Fibroblast of skin of abdomen (primary cell): Measurements from ENCODE around the gene AMN.
A peak's percentile ranks its signal among the peaks of the same experiment; 100 is the strongest.

Experiments used
- DNase-seq: peaks from one replicate; pipeline ENCODE4 v3.0.0-alpha.2; 2013

Gene AMN

DNA sequence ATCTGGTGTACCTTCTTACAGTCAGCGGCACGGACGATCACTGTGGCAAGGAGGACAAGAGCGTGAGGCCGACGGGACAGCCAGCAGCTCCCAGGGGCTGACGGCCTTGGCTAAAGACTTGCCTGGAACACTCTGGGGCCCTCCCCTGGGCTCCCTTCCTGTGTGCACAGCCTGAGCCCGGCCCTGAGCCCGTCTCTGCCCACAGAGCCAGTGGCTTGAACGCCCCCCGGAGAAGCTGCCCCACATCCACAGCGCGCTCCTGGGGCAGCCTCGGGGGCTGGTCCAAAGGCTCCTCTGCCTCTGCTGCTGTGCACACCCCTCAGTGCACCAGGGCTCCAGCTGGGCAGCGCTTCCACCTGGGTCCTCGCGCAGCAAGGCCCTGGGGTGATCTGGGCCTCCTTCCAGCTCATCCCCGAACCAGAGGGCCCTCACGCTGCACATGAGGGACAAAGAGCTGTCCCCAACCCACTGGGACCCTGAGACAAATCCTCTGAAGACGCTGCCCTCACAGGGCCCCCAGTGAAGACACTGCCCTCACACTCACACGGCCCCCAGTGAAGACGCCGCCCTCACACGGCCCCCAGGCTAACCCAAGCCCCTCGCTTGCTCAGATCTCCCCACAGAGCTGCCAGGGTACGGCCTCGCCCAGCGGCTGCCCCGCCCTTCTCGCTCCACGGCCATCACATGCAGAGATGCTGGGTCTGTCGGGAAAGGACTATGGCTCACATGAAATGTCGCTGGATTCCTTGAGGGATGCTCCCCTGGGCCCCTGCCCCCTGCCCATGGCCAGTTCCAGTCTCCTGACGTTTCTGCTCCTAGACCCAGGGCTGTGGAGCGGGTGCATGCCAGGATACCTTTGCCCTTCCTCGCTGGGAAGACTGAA is 22.2 kb downstream of the AMN start:
- DNase-seq = no peak

DNA sequence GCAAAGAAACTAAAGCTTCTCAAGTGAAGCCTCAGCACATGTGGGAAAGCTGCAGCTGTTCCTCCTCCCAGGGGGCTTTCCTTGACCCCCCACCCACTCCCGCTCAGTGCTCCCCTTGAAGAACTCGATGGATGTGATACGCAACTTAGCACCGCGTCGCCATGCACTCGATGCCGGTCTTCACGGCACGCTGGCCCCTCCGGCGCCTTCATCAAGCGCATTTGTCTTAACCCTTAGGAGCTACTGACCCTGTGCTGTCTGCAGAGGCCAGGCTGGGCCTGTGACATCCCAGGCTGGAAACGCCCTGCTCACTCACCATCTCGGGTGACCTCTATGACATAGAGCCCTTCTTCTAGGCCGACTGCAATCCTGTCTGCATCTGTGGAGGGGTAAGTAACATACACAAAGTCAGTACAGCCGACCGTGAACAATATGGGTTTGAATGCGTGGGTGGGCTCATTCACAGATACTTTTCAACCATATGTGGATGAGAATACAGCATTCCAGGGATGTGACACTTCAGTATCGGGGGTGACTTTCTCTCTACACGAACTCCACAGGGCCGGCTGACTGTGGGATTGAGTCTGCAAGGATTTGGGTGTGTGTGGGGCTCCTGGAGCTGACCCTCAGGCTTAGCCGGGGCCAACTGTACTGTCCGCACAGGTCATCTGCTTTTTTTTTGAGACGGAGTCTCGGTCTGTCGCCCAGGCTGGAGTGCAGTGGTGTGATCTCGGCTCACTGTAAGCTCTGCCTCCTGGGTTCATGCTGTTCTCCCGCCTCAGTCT is 23.1 kb downstream of the AMN start:
- DNase-seq = peak; percentile 82

DNA sequence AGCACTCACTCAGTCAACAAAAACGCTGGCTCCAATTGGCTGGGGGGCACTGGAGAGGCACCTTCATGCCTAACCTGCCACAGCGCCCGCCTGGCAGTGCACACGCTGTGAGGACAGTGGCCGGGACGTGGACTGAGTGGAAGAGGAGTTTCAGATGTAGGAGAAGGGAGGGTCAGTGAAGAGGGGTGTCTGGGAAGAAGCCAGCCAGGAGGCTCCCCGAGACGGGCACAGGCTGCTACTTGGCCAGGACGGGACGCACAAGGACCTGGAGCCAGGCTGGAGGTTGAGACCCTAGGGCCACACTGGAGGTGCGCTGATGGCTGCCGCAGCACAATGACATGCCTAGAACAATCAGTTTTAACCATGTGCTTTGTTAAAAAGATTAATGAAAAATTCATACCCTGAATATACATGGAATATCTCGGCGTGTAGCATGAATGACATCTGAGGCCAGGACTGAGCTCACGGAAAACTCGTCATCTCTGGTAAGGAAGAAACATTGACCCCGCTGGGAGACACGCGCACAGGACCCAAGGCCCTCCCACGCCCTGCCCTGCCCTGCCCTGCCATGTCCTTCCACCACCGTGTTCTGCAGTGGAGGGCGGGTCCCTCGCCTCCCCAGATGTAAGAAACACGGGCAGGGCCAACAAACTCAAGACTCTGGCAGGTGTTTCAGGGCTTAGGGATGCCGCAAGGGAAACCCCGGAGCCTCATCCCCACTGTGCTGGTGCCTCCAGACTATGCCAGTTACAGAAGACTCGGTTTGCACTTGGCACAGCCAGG is 25.0 kb downstream of the AMN start:
- no peak for DNase-seq

DNA sequence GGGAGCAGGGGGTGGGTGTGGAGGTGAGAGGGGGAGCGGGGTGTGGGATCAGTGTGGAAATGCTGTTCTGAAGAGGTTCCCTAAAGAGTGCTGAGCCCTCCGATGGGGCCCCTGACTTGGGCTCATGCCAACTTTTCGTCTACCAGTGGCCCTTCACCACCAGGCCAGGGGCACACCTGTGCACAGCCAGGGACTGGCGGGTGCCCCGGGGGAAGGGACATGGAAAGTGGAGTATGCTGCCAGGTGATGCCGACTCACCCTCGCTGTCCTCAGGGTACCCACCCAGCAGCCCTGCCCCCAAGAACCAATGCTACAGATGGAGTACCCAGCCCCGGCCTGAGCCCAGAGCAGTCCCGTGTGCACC is 26.2 kb downstream of the AMN start:
- DNase-seq = no peak

DNA sequence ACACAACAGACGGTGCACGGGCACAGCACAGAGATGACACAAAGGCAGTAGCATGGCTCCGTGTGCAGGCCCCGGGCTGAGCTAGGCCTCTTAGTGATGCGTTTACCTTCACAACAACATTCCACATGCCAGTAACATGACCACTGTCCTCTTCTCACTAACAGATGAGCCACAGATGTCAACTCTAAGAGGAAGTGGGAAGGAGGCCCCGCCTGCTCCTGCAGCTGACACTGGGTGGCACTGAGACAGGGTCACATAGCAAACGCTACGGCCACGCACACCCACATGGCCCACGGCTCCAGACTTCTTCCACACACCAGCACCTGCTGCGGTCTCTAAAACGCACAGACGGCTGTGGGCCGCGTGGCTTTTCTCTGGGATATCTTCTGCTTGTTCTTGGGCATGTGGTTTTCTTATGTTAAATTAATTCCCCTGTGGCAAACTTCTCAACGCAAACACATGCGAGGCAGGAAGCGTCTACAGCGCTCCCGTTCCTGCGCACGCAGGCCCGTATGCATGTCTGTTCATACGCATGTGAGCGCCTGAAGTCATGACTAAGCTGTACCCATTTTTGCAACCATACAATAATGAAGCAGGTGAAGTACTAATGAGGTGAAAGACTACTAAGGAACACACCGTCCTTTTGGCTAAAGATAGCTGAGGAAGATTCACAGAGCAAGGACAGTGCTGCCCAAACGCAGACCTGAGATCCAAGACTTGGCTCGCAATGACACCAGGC is 26.8 kb downstream of the AMN start:
- peak; percentile 61 for DNase-seq

DNA sequence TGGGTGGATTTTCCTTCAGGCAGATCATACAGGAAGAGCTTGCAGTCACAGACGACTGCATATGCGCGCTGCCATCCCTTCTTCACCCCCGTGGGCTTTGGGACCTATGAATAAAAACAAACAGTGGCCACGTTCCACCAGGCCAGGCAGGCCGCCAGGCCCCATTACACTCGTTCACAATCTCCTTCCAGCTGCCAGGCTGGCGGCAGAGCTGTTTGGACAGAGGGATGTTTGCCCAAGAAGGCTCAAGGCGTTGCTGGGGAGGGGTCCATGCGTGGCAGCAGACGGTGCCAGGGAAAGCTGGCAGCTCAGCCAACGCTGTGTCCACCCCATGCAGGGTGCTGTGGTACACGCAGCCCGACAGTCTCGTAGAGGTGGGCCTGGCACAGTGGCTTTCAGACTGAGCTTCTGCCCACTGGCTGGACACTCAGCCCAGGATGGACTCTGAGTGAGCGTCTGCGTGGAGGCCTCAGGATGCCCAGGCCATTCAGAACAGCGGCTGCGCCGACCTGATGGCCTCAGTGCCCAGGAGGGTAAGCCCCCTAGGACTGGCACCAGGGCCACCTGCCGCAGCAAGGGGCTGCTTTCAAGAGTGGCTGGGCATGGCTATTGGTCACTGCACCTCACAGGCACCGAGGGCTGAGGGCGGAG is 27.5 kb downstream of the AMN start:
- no peak for DNase-seq

DNA sequence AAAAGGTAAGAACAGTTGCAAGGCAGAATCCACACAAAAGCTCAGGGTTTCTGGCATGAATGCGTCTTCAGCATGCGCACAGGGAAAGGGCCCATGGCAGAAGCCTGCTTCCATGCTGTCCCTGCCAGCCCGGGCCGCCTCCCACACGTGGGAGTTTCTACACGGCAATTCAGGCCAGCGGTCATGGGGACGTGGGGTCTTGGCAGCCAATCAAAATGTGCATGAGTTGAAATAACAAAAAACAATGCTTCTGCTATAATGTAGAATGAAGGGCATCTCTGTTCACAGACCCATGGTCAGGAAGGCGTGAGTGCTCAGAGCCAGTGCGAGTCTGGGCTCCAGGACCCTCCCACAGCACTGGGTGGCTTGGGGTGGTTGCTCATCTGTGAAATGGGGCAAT is 28.6 kb downstream of the AMN start:
- no peak for DNase-seq

DNA sequence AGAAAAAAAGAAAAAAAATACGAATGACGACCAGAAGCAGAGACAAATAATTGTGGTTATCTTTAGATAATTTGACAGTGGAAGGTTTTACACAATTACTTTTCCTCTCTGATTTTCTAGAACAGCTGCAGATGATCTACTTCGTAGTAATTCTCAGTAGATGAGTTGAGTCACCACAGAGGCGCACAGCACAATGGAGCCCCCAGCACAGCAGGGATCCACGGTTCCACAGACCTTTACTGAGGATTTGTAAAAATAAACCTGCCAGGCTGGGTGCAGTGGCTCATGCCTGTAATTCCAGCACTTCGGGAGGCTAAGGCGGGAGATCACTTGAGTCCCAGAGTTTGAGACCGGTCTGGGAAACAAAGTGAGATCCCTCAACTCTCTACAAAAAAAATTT is 29.3 kb downstream of the AMN start:
- peak; percentile 43 for DNase-seq

DNA sequence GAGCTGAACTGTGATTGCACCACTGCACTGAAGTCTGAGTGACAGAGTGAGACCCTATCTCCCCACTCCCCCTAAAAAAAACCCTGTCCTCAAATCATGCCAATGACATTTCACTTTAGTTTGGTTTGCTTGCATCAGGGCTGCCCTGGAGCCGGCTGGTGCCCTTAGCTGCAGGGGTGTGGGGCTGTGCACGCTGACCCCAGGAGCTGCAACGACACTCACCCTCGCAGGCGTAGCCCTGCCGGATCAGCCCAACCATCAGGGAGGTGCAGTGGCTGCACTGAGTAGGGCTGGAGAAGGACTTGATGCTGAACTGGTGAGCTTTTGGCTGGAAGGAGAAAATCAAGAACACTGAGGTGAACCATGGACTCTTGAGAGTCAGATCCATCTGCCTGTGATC is 29.8 kb downstream of the AMN start:
- no peak for DNase-seq

DNA sequence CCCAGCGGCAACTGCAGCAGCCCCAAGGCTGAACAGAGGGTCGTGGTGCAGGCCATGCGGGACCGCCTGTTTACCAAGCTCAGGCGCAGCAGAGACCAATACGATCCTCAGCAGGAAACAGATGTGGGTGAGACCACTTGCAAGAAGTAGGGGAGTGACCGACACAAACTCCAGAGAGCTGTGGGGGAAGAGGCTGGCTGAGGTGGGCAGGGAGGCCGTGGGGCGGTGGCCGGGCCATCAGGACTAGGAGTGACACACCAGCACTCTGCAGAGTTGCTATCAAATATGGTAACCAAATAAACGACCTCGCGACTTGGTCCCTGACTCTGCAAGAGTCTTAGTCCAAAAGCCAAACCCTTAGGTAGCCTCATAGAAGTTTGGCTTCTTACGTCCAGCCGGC is 30.6 kb downstream of the AMN start:
- no peak for DNase-seq

DNA sequence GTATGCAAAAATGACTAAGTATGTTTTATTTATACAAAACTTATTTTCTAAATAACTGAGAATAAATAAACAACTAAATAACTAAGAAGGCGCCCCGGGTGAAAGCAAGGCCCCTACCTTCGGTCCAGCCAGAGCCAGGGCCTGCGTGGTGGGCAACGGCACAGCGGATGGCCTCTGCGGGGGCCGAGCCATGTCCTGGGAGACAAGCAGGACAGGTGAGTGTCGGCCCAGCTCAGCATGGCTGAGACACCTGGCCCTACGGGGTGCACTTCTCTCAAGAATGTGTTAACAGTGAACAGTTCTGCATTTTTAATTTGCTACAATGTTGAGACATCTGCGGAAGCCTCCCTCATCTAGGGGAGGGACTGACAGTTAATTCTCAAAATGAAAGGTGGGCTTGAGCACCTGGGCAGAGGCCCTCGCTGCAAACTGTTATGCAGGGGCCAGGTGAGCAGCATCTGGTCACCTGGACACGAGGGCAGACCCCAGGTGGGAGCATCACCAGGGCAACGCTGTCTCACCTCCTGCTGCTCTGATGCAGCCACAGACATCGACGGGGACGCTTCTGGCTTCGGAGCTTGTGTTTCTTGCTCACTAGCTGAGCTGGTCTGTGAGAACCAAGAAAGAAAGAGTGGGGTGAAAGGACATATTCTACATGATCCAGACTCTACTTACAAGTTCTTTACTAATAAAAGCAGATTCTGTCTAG is 31.8 kb downstream of the AMN start:
- no peak for DNase-seq

DNA sequence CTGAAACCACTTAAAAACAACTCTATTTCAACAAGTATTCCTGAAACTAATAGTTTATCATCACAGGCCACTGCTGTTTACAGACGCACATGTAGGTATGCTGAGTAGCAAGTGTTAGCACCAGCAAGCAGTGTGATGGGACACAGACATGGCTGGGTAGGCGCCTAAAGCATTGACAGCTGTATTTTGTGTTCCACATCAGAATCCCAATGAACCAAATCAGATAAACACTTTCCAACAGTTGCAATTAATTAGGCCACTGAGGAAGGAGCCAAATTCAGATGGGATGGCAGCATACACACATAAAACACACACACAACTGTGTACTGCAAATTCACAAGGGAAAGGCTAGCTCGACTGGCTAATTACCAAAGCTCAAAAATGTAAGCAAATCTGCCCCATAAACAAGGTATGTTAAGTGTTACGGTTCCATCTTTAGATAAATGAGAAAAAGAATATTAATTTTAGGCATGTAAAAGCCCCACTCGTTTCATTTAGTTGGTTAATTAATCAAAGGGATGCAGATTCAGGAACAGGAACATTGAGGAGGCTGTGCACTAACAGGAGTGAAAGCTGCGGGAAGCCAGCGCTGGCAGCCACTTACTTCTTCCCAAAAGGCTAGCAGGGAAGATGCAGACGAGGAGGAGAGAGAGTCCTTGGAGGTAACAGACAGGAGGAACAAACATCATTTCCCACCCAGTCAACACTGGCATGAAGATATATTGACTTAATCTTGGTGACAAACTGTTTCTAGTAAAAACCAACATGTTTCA is 33.4 kb downstream of the AMN start:
- DNase-seq = no peak

DNA sequence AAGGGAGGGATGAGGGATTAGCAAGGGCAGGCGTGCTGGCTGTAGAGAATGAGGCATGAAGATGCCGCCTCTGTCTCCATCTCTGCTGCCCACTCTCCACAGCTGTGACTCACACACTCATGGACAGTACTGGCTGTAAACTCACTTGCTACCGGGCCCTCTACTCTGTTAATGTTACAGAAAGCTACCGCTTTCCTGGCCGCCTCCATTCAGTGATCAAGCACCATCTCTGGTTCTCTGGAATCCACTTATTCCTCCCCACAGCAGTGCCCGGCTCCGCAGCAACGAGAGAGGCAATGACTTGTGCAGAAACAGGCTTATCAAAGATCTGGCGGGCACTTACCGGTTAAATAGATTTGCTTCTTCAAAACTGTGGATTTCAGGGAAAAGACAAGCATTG is 34.8 kb downstream of the AMN start:
- no peak for DNase-seq

DNA sequence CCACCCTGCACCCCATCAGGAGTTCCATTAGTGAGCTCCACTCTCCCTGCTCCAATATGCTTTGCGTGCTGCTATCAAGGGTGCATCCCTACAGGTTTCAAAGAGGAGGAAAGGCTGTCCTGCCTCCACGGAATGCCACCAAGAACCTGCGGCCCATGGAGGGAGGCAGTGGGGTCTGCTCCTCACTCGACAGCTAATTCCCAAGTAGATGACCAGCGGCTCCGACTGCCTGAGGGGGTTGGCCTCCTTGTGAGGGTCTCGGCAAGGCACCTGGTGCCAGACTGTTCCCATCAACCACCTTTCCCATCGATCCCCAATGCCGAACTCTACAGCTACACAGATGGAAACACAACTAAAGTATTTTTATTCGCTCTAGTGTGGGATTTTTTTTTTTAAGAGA is 36.0 kb downstream of the AMN start:
- no peak for DNase-seq

DNA sequence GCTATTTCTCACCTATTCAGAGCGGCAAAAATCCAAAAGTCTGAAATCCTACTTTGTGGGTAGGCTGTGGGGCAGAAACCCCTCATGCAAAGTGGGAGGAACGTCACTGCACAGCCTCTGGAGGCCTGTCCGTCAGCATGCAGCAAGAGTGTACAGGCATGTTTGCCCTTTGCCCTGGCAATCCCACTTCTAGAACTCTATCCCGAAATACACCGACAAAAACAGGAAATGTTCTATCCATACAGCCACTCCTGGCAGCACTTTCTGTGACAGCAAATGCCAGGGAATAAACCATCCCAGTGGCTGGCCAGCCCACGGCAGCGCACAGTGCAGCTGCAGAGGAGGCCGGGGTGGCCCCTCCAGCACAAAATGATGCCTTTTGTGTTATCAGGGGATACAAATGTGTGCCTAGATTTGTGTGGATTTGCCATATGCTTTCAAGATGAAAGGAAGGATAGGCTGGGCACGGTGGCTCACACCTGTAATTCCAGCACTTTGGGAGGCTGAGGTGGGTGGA is 39.7 kb downstream of the AMN start:
- DNase-seq = no peak

DNA sequence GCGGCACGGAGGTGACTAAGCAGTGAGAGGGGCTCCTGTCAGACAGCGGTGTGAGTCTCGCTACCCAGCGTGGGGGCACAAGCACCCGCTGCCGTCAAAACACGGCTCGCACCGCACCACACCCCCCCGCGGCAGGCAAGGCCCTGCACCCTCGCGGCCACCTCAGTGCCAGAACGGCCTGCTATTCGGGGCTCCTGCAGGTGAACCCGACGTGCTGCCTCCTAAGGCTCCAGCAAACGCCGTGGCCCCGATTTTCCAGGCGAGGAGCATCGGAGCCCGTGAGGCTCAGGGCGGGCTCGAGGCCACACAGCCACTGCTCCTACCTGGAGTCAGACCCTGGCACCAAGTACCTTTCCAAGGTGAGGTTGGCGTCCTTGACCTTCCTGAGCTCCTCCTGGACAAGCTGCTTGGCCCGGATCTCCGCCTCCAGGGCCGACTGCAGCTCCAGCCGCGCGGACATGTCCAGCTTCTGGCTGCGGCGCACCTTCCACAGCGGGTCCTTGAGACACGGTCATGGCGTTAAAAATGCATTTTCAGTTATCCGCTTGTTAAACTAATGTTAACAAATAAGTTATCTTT is 41.8 kb downstream of the AMN start:
- no peak for DNase-seq

DNA sequence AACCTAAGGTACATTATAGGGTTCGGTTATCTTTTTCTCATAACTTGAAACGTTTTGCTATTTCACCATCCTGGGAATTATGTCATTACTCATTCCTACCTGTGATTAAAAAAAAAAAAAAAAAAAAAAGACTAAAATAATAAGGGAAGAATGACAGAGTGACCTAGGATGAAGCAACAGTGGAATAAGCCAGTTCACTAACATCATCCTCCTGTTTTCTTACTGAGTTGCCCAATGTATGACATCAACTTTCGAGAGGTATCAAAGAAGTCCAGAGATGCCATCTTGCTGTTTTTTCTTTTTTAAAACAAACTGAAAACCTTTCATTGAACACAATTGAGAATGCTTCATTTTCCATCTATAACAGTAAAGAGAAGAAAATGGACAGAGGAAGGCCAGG is 42.8 kb downstream of the AMN start:
- no peak for DNase-seq

DNA sequence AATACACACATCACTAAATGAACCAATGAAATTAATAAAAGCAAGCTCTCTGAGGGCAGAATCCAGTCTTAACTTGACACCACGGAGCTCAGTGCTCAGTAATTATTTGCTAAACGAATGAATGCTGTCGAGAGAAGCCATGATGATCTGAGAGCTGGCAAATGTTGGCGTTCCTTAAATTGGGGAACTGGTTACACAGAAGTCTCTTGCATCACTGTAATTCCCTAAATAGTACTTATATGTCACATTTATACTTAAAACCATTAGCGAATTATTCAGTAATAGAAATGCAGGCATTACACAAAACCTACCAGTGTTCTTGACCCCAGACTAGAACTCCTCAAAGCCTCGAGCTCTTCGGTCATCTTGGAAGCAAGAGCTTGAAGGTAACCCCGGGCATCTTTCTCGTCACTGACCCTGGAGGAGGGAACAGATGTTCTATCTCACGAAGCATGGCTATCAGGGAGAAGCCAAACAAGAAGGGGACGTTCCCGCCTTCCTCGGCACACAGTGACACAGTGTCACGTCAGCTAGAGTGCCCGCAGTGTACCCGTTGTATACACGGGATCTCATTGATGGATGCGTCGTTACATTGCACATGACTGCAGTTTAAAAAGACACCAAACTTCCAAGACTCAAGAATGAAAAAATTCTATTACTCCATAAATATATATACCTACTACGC is 43.6 kb downstream of the AMN start:
- no peak for DNase-seq
